GM19238 (cell line): ENCODE data around the gene RPUSD2.
"Not testable (repeated sequence)": the region's sequence is repeated elsewhere in the genome, so short reads cannot be mapped to it uniquely, and the experiment has no call there.

Experiments used
- DNase-seq: peaks from one replicate; pipeline ENCODE4 v3.0.0; 2011; ENCODE audit warnings: low spot score; ENCODE audit not compliant: insufficient read length

Gene RPUSD2

GRCh38 chr15:40565333-40566238 lies 3.5 kb upstream of the RPUSD2 start:
- DNase-seq, result no peak

GRCh38 chr15:40567111-40567510 lies 2.0 kb upstream of the RPUSD2 start:
- no peak for DNase-seq

GRCh38 chr15:40575113-40575512 lies 6.0 kb downstream of the RPUSD2 start:
- DNase-seq, result no peak

- not testable (repeated sequence) for DNase-seq
These were observed 7.8 kb downstream of the RPUSD2 start for GRCh38 chr15:40576914-40577313.

- DNase-seq, result no peak
These were observed 9.8 kb downstream of the RPUSD2 start for GRCh38 chr15:40578892-40579291.

GRCh38 chr15:40581796-40582195 lies 12.7 kb downstream of the RPUSD2 start:
- not testable (repeated sequence) for DNase-seq

GRCh38 chr15:40582726-40583246 lies 13.7 kb downstream of the RPUSD2 start:
- no peak for DNase-seq

- no peak for DNase-seq
These were observed 15.1 kb downstream of the RPUSD2 start for GRCh38 chr15:40584191-40584590.

- DNase-seq, result no peak
These were observed 21.6 kb downstream of the RPUSD2 start for GRCh38 chr15:40590667-40591050.

GRCh38 chr15:40591389-40591788 lies 22.3 kb downstream of the RPUSD2 start:
- DNase-seq, result no peak

- DNase-seq, result no peak
These were observed 24.1 kb downstream of the RPUSD2 start for GRCh38 chr15:40593165-40593564.

GRCh38 chr15:40593588-40594428 lies 24.7 kb downstream of the RPUSD2 start, which contains the start of gene KNL1:
Gene KNL1 (plus strand): TSS chr15:40594249. CDS start chr15:40602932, 8,683 bp downstream.
- peak; percentile 65 for DNase-seq

- peak; percentile 44 for DNase-seq
These were observed 25.3 kb downstream of the RPUSD2 start for GRCh38 chr15:40594429-40594836.

- DNase-seq, result no peak
These were observed 26.1 kb downstream of the RPUSD2 start for GRCh38 chr15:40595219-40595618.

- no peak for DNase-seq
These were observed 26.7 kb downstream of the RPUSD2 start for GRCh38 chr15:40595773-40596172.

GRCh38 chr15:40597024-40597423 lies 27.9 kb downstream of the RPUSD2 start:
- no peak for DNase-seq

- no peak for DNase-seq
These were observed 29.0 kb downstream of the RPUSD2 start for GRCh38 chr15:40598126-40598525.

- DNase-seq, result no peak
These were observed 29.6 kb downstream of the RPUSD2 start for GRCh38 chr15:40598672-40599071.

GRCh38 chr15:40600956-40601355 lies 31.9 kb downstream of the RPUSD2 start:
- DNase-seq, result no peak

GRCh38 chr15:40603935-40604334 lies 34.8 kb downstream of the RPUSD2 start:
- no peak for DNase-seq

- no peak for DNase-seq
These were observed 44.0 kb downstream of the RPUSD2 start for GRCh38 chr15:40613080-40613479.

- no peak for DNase-seq
These were observed 48.9 kb downstream of the RPUSD2 start for GRCh38 chr15:40618023-40618422.
